ENCODE measurements around the gene TM4SF18. TPM values are rescaled to one million over a fixed set of nuclear protein-coding genes. Genes with fewer than 3 reads are reported as not detected.

The TM4SF18 gene
- total RNA-seq, 1 experiment from 2014 or later: 9.8 TPM

DNA sequence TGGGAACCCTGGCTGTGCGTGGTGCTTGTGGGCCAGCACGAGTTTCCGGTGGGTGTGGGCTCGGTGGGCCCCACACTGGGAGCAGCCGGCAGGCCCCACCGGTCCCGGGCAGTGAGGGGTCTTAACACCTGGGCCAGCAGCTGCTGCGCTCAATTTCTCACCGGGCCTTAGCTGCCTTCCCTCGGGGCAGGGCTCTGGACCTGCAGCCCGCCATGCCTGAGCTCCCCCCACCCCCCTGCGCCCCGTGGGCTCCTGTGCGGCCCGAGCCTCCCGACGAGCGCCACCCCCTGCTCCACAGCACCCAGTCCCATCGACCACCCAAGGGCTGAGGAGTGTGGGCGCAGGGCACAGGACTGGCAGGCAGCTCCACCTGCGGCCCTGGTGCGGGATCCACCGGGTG is 49.4 kb downstream of the TM4SF18 start:
- no peak overlapping the region for H2AFZ ChIP-seq (ENCODE audit: low read length)
- WGBS (ENCODE audit: extremely low coverage, insufficient read length, low lambda C conversion rate): no CpG with 5 or more reads among the region's 23 CpGs
- H3K27me3 ChIP-seq (ENCODE audit: insufficient read depth, low read length): no peaks in the 10 kb centered on the region
- no peak overlapping the region for H2BK20ac ChIP-seq (ENCODE audit: low read depth, low read length, poor library complexity, severe bottlenecking)
- no peak overlapping the region for H3K9ac ChIP-seq (ENCODE audit: extremely low read depth, insufficient read length, low read length)
- Mint-ChIP-seq H3K9me3 (no peaks in the 10 kb centered on the region; a peak in 1 of 5 replicates), H3K27ac (no peak overlapping the region), H3K36me3 (ENCODE audit: insufficient read depth in 1 of 3, low read depth in 3 of 3) (peaks cover 0 to 5% (median 4%) of the 10 kb centered on the region in 3 experiments; a peak in 2 of 7 replicates), H3K4me3 (no peak overlapping the region), H3K27me3 (ENCODE audit: low read depth) (no peaks in the 10 kb centered on the region), H3K4me1 (peaks cover 2 to 3% of the 10 kb centered on the region in 2 experiments; a peak in 1 of 4 replicates)
- H2BK120ac ChIP-seq (ENCODE audit: low read depth, low read length, poor library complexity, severe bottlenecking): no peak overlapping the region
- H3K79me1 ChIP-seq (ENCODE audit: insufficient read depth, low read depth, low read length, poor library complexity, severe bottlenecking): no peaks in the 10 kb centered on the region
- H4K5ac ChIP-seq (ENCODE audit: insufficient read length, low read depth, low read length): no peak overlapping the region
- H3K23ac ChIP-seq (ENCODE audit: insufficient read length, low read depth, low read length): no peak overlapping the region
- DNase-seq: no peak
- no peak overlapping the region for H3K14ac ChIP-seq (ENCODE audit: insufficient read depth, low read length)
- no peak overlapping the region for H2BK15ac ChIP-seq (ENCODE audit: low read depth, low read length)
- H4K20me1 ChIP-seq (ENCODE audit: control insufficient read depth, insufficient read depth, insufficient read length): no peaks in the 10 kb centered on the region
- H3K18ac ChIP-seq (ENCODE audit: insufficient read length, low read depth, low read length): no peak overlapping the region
- no peak overlapping the region for H2AK5ac ChIP-seq (ENCODE audit: insufficient read length, low read length)
- no peak overlapping the region for H3K56ac ChIP-seq (ENCODE audit: insufficient read length, low read depth, low read length)
- no peak overlapping the region for H3K4ac ChIP-seq (ENCODE audit: low read depth, low read length)
- H3K4me1 ChIP-seq (ENCODE audit: insufficient read depth, low read length): no peaks in the 10 kb centered on the region; the same call in 1 of the 2 replicates
- no peaks in the 10 kb centered on the region for H3K23me2 ChIP-seq (ENCODE audit: insufficient read length, low read depth, low read length, poor library complexity, severe bottlenecking)
- H4K8ac ChIP-seq (replicated peaks; ENCODE audit: insufficient read length, low read depth, low read length): no peak overlapping the region
- H2BK12ac ChIP-seq (ENCODE audit: insufficient read length, low read depth, low read length): no peak overlapping the region
- no peak overlapping the region for H3T11ph ChIP-seq (ENCODE audit: low read length)
- no peaks in the 10 kb centered on the region for H3K79me2 ChIP-seq (ENCODE audit: insufficient read depth, low read length)
- H3K27ac ChIP-seq (ENCODE audit: insufficient read length, low read depth, low read length): no peak overlapping the region
- H3K9me3 ChIP-seq (ENCODE audit: control insufficient read depth, low read depth, low read length): no peaks in the 10 kb centered on the region
- no peak overlapping the region for H4K91ac ChIP-seq (ENCODE audit: insufficient read length, low read depth, low read length)
- no peak overlapping the region for H2BK5ac ChIP-seq (ENCODE audit: insufficient read length, low read length)
- TF ChIP-seq, protein P1, sequence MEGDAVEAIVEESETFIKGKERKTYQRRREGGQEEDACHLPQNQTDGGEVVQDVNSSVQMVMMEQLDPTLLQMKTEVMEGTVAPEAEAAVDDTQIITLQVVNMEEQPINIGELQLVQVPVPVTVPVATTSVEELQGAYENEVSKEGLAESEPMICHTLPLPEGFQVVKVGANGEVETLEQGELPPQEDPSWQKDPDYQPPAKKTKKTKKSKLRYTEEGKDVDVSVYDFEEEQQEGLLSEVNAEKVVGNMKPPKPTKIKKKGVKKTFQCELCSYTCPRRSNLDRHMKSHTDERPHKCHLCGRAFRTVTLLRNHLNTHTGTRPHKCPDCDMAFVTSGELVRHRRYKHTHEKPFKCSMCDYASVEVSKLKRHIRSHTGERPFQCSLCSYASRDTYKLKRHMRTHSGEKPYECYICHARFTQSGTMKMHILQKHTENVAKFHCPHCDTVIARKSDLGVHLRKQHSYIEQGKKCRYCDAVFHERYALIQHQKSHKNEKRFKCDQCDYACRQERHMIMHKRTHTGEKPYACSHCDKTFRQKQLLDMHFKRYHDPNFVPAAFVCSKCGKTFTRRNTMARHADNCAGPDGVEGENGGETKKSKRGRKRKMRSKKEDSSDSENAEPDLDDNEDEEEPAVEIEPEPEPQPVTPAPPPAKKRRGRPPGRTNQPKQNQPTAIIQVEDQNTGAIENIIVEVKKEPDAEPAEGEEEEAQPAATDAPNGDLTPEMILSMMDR (conservative IDR thresholded peaks at IDR 0.05): no peak
- H3K4me2 ChIP-seq (ENCODE audit: insufficient read depth, insufficient read length, low read length): no peak overlapping the region

All from H9 (cell line).